GM18861 (cell line): ENCODE data around the gene CMTM4.
"Not testable (repeated sequence)": the region's sequence is repeated elsewhere in the genome, so short reads cannot be mapped to it uniquely, and the experiment has no call there.

Experiments
- ATAC-seq: cut with Tn5 transposase; IDR thresholded peaks from one replicate; pipeline ENCODE4 v1.9.1; 2021; ENCODE audit not compliant: unreplicated experiment

CMTM4 gene

GRCh38 chr16:66569827-66570405 is 126.6 kb downstream of the CMTM4 start:
- no peak for ATAC-seq

GRCh38 chr16:66569131-66569530 is 127.4 kb downstream of the CMTM4 start:
- no peak for ATAC-seq

GRCh38 chr16:66568355-66568754 is 128.2 kb downstream of the CMTM4 start:
- no peak for ATAC-seq

GRCh38 chr16:66567270-66567669 is 129.3 kb downstream of the CMTM4 start:
- ATAC-seq: not testable (repeated sequence)

- ATAC-seq: no peak
Observed at GRCh38 chr16:66566051-66566901, 130.3 kb downstream of the CMTM4 start, which contains the start of gene CMTM1. Gene CMTM1, plus strand, starts transcription at chr16:66566439. Its CDS starts 75 bp downstream, at chr16:66566514.
